GM21367 (cell line): ENCODE data around the gene GABRG3.
A peak's percentile ranks its signal among the peaks of the same experiment; 100 is the strongest.
"Not testable (repeated sequence)": the region's sequence is repeated elsewhere in the genome, so short reads cannot be mapped to it uniquely, and the experiment has no call there.

Source experiments
- ATAC-seq: cut with Tn5 transposase; IDR thresholded peaks from one replicate; pipeline ENCODE4 v1.9.1; 2021; ENCODE audit not compliant: unreplicated experiment

GABRG3 gene

DNA sequence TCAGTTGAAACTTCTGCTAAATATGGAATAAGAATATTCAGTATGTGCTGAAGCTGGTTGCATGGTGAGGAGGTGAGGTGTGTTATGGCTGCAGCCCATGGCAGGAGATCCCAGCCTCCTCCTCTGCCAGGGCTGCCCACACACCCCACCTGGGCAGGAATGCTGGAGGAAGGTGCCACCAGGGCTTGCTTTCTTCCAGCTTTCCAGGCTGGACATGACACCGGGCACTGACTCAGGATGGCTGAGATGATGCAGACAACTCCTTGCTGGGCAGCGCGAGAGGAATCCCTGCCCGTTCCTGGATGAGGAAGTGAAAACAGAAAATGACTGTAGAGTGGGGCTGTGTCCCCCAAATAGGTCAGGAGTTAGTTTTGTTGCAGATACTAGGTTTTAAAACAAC is 14.1 kb downstream of the GABRG3 start:
- no peak for ATAC-seq

DNA sequence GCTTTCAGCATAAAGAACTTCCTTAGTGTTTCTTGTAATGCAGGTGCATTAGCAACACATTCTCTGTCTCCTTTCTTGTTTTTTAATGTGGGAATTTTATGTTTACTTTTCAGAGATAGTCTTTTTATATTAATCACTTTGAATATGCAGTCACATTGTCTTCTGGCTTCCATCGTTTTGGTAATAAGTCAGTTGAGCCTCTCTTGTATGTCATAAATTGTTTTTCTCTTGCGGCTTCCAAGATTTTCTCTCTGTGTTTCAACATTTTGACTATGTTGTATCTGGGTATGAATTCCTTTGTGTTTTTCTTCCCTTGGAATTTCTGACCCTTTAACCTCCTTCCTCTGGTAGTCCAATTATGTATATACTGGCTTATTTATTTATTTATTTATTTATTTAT is 25.3 kb downstream of the GABRG3 start:
- ATAC-seq: no peak

DNA sequence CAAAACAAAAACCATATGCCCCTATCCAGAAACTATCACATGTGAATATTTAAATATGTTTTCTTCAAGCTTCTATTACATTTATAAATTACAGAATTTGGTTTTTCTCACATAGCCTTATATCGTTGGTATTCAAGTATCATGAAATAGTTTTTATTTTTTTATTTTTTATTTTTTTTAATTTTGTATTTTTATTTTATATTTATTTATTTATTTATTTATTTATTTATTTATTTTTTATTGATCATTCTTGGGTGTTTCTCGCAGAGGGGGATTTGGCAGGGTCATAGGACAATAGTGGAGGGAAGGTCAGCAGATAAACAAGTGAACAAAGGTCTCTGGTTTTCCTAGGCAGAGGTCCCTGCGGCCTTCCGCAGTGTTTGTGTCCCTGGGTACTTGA is 32.0 kb downstream of the GABRG3 start:
- not testable (repeated sequence) for ATAC-seq

DNA sequence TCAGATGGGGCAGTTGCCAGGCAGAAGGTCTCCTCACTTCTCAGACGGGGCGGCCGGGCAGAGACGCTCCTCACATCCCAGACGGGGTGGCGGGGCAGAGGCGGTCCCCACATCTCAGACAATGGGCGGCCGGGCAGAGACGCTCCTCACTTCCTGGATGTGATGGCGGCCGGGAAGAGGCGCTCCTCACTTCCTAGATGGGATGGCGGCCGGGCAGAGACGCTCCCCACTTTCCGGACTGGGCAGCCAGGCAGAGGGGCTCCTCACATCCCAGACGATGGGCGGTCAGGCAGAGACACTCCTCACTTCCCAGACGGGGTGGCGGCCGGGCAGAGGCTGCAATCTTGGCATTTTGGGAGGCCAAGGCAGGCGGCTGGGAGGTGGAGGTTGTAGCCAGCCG is 33.2 kb downstream of the GABRG3 start:
- ATAC-seq: not testable (repeated sequence)

DNA sequence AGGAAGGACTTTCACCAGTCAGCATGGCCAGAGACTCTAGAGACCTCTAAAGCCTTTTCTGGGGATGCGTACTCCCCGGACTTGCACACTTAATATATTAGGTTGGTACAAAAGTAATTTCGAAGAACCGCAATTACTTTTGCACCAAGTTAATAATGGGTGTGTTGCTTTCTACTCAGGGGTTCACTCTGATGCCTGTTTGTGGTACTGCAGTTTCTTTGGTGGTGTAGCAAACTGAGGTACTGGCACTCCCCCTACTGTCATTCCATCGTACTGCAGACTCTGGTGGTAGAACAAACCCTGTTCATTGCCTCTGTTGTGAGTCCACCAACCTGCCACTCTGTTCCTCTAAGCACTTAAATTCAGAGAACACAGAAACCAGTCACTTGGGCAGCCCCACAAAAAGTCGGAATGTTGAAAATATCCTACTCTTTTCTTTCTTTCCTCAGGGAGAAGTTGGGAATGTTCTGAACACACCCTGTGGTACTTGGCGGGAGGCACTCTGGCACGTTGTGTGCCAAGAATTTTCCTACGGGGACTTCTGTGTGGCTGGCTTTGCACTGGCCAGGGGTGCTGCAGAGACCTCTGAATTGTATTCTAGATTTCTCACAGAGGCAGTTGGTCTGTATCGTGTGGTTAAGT is 46.3 kb downstream of the GABRG3 start:
- ATAC-seq: peak; percentile 75

DNA sequence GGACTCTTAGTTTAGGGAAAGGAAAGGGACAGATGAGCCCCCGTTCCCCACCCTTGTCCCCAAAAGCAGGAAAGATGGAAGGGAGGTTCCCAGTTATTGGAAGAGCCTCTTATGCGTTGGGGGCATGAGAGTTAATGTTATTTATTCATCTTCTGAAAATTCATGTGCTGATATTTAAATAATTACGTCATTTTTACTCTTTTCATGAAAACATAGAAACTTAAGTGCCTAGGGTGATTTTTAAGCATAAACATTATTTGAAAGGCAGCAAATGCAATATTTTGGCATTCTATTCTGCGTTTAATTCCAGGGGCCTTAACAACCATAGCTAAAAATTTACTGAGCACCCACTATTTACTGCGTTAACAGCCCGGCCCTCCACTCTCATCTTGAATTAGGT is 48.7 kb downstream of the GABRG3 start:
- no peak for ATAC-seq

DNA sequence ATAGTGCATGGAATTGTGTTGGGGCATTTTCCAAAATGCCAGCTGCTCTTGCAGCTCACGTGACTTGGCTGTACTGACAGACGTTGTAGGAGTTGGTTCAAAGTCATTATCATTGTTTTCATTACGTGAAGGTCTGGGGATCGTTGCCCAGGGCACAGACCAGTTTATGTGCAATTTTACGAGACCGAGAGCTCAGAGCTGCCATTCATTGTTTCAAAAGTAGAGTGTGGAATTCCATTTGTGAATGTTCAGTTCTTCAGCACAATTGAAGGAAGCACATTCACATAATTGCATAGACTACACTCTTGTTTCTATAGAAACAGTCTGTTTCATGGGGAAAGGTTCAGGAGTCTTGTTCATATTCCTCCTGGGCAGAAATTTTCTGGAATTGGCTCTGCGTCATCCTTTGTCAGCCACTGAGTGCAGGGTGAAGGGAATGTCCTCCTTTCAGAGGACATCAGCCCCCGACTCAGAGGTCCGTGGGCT is 54.5 kb downstream of the GABRG3 start:
- ATAC-seq: no peak

DNA sequence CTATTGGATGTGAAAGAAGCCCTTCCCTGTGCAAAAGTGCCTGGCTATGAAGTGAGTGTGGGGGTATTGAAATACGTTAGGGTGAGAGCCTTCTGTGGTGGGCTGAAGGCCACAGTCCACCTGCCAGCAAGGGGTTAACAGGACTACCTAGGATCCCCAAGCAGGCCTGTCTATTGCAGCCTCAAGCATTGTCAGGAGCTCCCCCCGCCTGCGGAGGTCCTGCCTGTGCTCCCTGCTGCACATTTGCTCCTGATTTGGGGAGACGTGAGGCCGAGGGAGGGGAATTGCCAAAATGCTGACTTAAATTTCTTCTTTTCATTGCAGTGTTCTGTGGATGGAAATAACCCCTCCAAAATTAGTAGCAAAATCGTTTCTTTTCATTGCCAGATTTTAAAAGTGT is 56.2 kb downstream of the GABRG3 start:
- no peak for ATAC-seq

DNA sequence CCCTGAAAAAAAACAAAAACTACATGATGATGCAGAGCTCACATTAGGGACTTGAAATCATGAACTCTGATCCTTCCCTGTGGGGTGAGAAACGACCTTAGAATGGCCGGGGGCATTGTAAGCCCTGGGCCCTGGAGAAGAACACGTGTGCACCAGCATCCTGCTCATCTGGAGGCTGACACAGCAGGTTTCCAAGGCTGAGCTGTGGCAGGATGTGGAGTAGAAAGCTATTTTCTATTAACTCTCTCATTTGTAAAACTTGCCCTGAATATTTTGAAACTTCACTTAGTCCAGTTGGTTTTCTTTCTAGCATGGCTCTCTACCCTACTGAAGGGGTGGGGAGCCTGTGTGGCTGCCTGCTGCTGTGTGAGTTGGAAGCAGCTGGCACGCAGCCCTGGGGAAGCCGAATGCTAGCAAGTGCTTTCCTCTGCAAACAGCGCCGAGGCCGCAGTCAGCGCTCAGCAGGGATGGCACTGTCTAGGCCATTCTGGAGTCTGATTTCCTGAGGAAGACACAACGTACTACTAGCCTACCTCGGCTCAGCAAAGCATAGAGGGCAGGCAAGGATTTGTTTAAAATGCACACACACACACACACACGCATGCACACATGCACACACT is 58.0 kb downstream of the GABRG3 start:
- no peak for ATAC-seq

DNA sequence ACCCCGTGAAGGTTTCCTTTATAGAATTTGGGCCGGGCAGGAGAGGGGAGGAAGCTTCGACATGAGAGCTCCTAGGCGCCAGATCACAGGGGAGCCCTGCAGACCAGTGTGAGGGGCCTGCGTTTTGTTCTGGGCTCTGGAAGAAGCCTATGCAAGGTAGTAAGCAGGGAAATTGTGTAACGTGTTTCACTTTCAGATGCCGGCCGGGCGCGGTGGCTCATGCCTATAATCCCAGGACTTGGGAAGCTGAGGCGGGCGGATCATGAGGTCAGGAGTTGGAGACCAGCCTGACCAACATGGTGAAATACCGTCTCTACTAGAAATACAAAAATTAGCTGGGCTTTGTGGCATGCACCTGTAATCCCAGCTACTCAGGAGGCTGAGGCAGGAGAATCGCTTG is 65.2 kb downstream of the GABRG3 start:
- no peak for ATAC-seq

DNA sequence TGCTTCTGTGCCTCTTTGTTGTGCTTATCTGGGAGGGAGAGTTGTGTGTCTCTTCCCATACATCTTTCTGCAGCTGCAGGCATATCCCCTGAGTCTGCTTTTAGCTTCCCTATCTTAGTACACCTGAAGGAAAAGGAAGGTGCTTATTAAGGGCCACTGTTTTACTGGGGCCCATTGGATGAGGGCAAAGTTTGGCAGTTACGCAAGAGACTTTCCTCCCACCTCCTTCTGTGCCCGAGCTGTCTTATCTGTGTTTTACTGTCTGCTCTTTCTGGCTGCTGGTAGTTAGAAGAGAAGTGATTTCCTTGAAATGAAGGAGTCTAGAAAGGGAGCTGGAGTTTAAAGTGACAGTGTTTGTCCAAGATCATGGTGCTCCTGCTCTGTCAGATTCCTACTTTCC is 66.5 kb downstream of the GABRG3 start:
- ATAC-seq: no peak

DNA sequence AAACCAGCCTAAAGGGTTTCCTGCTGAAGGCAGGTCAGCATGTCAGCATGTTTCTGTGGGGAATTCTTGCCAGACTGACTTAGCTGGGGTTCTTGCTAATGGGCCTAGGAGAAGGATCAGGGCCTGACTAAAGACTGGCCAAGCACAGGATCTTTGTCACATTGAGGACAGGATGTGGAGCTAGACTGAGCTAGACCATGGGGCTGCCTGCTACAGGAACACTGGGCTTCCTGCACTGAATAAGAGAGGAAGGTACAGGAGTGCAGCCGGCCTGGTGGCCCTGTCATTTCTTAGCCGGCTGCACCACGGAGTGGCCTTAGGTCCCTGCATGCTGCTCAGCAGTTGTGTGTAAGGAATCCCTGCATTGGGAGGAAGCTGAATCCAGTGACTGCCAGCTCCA is 68.2 kb downstream of the GABRG3 start:
- no peak for ATAC-seq

DNA sequence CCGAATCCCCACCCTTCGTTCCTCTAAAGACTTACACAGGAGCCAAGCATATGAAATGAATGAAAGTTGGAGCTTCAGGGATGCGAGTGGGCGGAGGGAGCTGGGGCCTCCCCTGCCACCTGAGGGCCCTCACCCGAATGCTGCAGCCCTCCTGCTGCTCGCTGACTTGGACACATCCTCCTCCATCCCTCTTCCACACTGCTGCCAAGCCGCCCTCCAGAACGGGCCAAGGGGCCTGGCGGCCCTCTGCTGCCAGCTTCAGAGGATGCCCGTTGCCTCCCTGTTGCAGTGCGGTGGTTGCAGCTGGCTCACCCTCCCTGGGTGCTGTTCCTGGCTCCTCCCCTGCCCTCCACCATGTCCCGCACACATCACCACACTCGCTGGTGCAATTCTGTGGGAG is 71.2 kb downstream of the GABRG3 start:
- no peak for ATAC-seq

DNA sequence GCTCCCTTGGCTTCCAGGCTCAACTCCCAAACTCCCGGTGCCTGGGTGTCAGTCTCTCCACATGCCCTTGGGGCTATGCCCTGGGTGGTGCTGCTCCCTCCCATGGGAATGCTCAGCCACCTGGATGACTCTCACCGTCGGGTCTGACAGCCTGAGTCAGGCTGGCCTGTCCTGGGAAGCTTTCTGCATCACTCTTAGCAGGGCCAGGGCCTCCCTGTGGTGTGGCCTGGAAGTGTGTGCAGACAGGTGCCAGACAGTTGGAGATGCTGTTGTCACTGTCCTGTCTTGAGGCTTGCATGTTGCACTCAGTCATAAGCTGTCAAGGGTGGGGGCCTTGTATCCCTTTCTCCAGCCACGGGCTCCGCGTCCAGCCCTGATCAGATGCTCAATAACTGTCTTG is 71.7 kb downstream of the GABRG3 start:
- no peak for ATAC-seq

DNA sequence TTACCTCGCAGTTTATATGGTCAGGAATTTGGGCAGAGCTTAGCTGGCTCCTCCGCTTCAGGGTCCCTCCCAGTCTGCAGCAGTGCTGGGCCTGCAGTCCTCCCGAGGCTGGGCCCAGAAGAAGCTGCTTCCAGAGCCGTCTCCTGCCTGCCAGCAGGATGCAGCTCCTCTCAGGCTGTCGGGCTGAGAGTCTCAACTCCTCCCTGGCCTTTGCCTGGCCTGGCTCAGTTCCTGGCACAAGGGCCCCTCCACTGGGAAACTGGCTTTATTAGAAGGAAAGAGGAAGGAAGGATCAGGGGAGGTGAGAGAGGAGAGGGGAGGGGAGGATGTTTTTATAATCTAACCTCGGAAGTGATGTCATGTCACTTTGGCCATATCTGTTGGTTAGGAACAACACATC is 72.8 kb downstream of the GABRG3 start:
- no peak for ATAC-seq

DNA sequence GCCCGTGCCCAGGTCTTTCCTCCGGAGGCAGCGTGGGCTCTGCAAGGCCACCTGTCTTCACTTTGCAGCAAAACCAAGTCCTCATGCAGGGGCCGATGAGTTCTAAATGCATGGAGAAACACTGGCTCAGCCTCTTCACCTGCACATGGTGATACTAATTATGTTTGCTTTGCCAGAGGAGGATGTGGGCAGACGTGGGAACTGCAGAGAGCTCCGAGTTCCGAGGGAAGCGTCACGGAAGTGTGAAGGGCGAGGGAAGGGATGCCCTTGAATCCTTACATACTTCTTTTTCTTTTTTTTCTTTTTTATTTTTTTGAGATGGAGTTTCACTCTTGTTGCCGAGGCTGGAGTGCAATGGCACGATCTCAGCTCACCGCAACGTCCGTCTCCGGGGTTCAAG is 74.8 kb downstream of the GABRG3 start:
- no peak for ATAC-seq

DNA sequence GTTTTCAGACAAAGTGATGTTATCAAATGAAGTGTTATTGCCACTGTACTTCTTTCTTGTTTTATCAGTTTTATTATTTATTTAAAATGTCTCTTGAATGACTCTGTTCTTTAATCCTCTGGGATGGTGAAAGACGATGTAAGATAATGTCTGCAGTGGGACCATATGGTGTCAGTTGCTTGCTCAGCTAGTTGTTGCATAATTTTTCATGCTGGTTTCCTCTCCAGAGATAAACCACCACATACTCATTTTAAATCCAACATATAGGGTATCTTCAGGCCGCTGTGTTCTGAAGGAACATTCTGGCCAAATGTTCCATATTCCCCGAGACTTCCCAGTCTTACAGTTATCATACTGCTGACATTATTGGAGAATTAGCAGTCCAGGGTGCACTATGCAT is 75.9 kb downstream of the GABRG3 start:
- ATAC-seq: no peak

DNA sequence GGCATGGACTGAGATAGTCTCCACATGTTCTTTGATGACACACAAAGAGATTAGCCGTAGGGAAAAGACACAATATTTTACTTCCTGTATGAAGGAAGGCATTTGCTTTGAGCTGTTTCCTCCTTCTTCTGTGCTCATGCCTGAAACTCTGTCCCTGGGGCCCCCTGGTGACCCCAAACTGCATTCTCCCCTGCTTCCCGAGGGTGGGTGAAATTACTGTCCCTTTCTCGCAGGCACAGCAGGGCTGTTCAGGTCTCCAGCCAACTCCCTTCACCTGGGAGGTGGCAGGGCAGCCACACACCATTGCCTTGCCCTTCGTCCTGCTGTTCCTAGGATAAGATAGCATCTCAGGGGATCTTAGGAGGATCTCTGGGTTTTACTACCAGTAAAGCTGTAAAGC is 79.2 kb downstream of the GABRG3 start:
- ATAC-seq: no peak

DNA sequence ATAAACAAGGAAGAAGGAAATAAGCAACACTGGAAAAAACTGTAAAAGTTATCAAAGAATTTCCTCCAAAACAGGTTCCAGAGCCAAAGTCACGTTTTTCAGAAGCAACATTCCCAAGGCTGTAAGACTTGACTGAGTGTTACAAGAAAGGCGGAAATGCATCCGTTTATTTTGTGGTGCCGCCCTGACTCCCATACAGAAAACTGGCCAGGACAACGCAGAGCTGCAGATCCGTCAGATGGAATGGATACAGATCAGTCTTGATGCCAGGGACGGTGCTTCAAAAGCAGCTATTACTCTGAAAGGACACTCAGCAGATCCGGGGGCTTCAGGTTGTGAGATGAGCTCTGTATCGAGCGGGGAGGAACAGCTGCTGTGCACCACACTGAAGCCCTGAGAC is 83.4 kb downstream of the GABRG3 start:
- no peak for ATAC-seq

DNA sequence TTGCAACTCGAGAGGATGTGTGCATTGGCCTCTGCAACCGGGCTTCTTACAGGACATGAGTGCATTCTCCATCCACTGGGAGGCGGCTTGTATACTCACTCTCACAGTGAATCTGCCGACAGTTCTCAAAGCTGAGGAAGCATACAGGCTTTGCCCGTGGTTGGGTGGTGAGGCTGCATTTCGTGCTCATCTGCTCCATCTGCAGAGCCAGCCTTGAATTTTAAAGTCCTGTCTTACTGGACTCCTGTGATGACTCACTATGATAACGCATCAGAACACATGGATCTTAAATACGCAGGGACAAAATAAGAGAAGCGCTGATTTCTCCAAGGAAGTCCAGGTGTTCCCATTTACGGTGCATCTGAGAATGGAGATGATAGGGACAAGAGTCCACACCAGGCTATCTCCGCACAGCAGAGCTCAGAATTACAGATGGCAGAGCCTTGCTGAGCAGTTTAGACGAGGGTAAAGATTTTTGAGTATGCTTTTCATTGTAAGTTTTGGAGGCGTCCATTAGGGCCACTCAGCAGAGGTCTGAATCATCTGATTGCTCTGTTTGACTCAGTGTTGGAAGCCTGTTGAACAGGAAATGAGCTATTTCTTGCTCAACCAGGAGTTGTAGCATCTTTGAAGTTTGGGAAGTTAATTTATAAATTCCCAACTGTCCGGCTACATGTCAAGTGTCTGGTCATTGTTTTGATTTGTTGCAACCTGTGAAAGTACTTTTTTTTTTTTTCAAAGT is 87.1 kb downstream of the GABRG3 start:
- no peak for ATAC-seq

DNA sequence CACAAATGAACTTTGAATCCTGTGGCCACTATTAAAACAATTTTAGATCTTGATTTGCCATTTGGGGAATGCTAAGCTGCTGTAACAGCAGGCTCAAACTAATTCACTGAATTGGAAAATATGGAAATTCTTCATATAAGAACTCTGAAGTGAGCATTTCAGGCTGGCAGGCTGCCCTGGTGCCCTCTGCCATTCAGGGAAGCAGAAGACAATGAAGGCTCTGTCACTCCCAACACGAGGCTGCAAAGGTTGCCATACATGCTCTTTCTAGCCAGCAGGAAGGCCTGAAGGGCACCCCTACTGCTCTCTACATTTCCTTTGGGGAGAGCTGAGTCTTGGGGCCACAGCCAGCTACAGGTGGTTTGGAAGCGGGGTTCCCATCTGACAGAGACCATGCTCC is 88.0 kb downstream of the GABRG3 start:
- ATAC-seq: no peak

DNA sequence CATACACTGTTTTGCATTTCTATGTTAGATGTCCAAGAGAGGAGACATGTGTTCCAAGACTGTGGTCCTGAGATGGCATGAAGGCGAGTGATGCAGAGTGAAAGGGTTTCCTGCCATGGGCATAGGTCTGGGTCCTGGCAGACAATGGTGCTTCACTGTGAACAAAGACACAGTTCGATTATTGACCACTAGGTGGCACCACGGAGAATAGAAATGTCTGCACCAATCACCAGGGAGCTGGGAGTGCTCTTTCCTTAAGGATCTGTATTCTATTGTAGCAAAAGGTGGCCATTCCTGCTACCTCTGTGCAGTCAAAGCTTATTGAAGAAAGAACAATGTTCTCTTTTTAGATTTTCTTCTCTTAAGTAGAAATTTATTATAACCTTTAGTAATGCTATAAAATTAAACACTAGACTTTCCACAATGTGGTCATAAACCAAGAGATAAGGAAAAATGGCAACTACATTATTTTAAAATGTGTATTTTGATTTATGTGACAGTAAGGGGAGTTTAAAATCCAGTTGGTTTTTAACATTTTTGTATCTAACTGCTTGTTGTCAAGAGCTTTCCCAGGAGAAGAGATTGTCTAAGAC is 88.7 kb downstream of the GABRG3 start:
- no peak for ATAC-seq
